ENCODE data around the gene BAIAP3. TPM values are rescaled to one million over a fixed set of nuclear protein-coding genes. Genes with fewer than 3 reads are reported as not detected.

The BAIAP3 gene
- total RNA-seq, 2 experiments from 2014 or later, result 3.4 to 3.9 TPM

DNA sequence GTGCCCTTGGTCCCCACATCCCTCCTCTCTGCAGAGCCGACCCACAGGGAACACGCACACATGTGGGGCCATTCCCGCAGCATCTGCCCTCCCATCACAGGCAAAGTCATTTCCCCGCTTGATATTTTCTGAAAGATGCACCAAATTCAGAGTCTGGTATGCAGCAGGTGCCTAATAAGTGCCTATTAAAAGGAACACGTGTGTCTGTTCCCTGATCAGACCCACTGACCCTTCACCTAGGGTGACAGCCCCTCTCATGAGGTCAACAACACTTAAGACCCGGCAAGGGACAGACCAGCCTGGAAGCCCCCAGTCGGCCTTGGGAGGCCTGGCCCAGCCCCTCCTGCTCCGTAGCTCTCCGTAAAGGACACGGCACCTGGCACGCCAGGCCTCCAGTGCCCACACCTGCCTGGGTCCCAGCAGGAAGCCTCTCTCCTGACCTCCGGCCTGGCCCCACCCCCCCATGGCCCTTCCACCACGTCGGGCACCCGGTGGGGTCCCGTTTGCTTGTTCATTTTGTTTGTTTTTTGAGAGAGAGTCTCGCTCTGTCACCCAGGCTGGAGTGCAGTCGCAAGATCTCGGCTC, 61.0 kb downstream of the BAIAP3 start:
- no peak overlapping the region for H3K4me3 Mint-ChIP-seq
- no peak overlapping the region for H3K27ac Mint-ChIP-seq
- no peaks in the 10 kb centered on the region for H3K9me3 Mint-ChIP-seq
- ChIA-PET POLR2A (no interaction called here), CTCF (no interaction called here)
- no peaks in the 10 kb centered on the region for H3K27me3 Mint-ChIP-seq
- no peak for DNase-seq
- peaks cover 2% of the 10 kb centered on the region for H3K36me3 Mint-ChIP-seq (ENCODE audit: low read depth)
- no peaks in the 10 kb centered on the region for H3K4me1 Mint-ChIP-seq

DNA sequence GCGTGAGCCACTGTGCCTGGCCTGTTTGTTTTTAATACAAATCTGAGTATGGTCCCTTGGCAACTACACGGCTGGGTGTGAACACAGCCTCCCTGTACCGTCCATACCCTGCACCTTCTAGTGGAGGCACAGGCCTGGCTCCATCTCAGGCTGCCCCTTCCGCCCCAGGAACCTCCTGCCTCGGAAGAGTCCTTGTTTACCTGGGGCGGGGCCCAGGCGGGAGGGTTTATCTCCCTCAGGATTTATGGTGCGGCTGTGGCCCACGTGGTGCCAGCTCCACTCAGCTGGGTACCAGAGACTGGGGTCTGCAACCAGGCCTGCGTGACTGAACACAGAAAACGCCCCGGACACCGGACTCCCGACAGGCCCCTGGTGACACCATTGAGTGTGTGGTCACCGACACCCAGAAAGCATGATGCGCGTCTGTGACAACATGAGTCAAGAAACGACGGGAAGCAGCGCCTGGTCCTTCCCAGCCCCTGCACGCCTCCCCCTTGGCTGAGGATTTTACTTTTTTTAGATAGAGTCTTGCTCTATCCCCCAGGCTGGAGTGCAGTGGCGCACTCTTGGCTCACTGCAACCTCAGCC, 62.1 kb downstream of the BAIAP3 start:
- no peak for DNase-seq
- Mint-ChIP-seq H3K27ac (no peak overlapping the region), H3K27me3 (no peaks in the 10 kb centered on the region), H3K36me3 (ENCODE audit: low read depth) (peaks cover 2% of the 10 kb centered on the region), H3K9me3 (no peaks in the 10 kb centered on the region), H3K4me1 (no peaks in the 10 kb centered on the region), H3K4me3 (no peak overlapping the region)
- ChIA-PET CTCF (no interaction called here), POLR2A (interaction anchor here (1.3 kb wide), 1 partner anchor 15 kb away, joined by 3 read pairs; no protein-coding TSS in a partner anchor)

- H3K4me3 Mint-ChIP-seq, result no peak overlapping the region
- H3K4me1 Mint-ChIP-seq, result no peaks in the 10 kb centered on the region
- DNase-seq, result no peak
- no peaks in the 10 kb centered on the region for H3K27me3 Mint-ChIP-seq
- no peak overlapping the region for H3K27ac Mint-ChIP-seq
- peaks cover 10% of the 10 kb centered on the region for H3K36me3 Mint-ChIP-seq (ENCODE audit: low read depth)
- H3K9me3 Mint-ChIP-seq, result no peaks in the 10 kb centered on the region
- ChIA-PET POLR2A (no interaction called here), CTCF (no interaction called here)
Observed at GRCh38 chr16:1397779-1398178, 64.3 kb downstream of the BAIAP3 start.

DNA sequence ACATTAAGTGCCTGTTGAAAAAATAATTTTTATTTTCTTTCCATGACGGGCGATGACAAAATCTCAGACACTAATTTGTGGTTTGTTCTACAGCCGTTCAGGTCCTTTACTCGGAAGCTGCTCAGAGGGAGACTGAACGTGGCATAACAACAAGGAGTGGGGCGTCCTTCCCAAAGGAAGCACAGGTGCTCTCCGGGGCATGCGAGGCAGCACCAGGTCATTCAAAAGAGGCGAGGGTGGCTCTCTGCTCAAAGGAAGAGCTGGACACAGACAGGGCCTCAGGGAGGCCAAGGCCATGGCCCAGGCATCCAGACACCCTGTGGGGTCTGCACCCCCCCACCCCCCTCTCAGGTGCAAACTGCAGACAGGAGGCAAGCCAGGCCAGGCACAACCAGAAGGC, 64.9 kb downstream of the BAIAP3 start:
- CTCF ChIA-PET, result no interaction called here
- H3K36me3 Mint-ChIP-seq (ENCODE audit: low read depth), result peaks cover 10% of the 10 kb centered on the region
- POLR2A ChIA-PET, result no interaction called here

More for the DNA sequence above, 64.9 kb downstream of the BAIAP3 start:
- Mint-ChIP-seq H3K27me3 (no peaks in the 10 kb centered on the region), H3K27ac (no peak overlapping the region), H3K4me3 (no peak overlapping the region), H3K4me1 (no peaks in the 10 kb centered on the region), H3K9me3 (no peaks in the 10 kb centered on the region)
- DNase-seq, result no peak

Other genes with a start within 250 kb of the BAIAP3 start
- gene C1QTNF8, start 237.4 kb upstream of the BAIAP3 start, total RNA-seq, result not detected
- gene CACNA1H, start 180.5 kb upstream of the BAIAP3 start, total RNA-seq, result under 1 TPM; 0.58 to 0.83 TPM
- not detected for gene TPSG1, start 108.4 kb upstream of the BAIAP3 start, total RNA-seq
- not detected for gene TPSB2, start 103.5 kb upstream of the BAIAP3 start, total RNA-seq
- gene TPSAB1, start 92.9 kb upstream of the BAIAP3 start, total RNA-seq, result not detected
- gene TPSD1, start 77.6 kb upstream of the BAIAP3 start, total RNA-seq, result not detected
- gene UBE2I, start 24.0 kb upstream of the BAIAP3 start, total RNA-seq, result 100 to 1,000 TPM; 198 to 199 TPM
- 10 to 100 TPM; 40.6 to 46.0 TPM for gene TSR3, start 18.2 kb downstream of the BAIAP3 start, total RNA-seq
- 10 to 100 TPM; 32.5 to 33.4 TPM for gene GNPTG, start 18.3 kb downstream of the BAIAP3 start, total RNA-seq
- gene UNKL, start 81.1 kb downstream of the BAIAP3 start, total RNA-seq, result 10 to 100 TPM; 40.0 to 43.7 TPM
- 10 to 100 TPM; 11.2 to 12.3 TPM for gene UQCC4, start 87.1 kb downstream of the BAIAP3 start, total RNA-seq
- gene PERCC1, start 97.4 kb downstream of the BAIAP3 start, total RNA-seq, result not detected
- 1 to 10 TPM; 1.6 to 2.2 TPM for gene CCDC154, start 110.9 kb downstream of the BAIAP3 start, total RNA-seq
- 10 to 100 TPM; 44.2 to 49.4 TPM for gene CLCN7, start 141.4 kb downstream of the BAIAP3 start, total RNA-seq
- not detected for gene PTX4, start 155.3 kb downstream of the BAIAP3 start, total RNA-seq
- gene TELO2, start 159.7 kb downstream of the BAIAP3 start, total RNA-seq, result 10 to 100 TPM; 49.4 to 51.9 TPM
- 10 to 100 TPM; 42.9 to 43.5 TPM for gene TMEM204, start 200.0 kb downstream of the BAIAP3 start, total RNA-seq